Brain microvascular endothelial cell (primary cell): ENCODE measurements around the gene PCBP3.

ENCODE experiments used
- DNase-seq: peaks from one replicate; pipeline ENCODE4 v3.0.0-alpha.2; 2020
- H3K27ac ChIP-seq: fragments of 250-450 bp; sonication (Bioruptor Pico); 2 replicates; pipeline ENCODE4 v1.5.1; 2020; ENCODE audit warnings: mild to moderate bottlenecking, moderate library complexity
- H3K27me3 ChIP-seq: fragments of 250-450 bp; sonication (Bioruptor Pico); replicated peaks from 2 replicates; pipeline ENCODE4 v1.5.1; 2020; ENCODE audit warnings: mild to moderate bottlenecking
- H3K36me3 ChIP-seq: fragments of 250-450 bp; sonication (Bioruptor Pico); replicated peaks from 2 replicates; pipeline ENCODE4 v1.5.1; 2020; ENCODE audit warnings: mild to moderate bottlenecking
- H3K4me3 ChIP-seq: 2 replicates; pipeline ENCODE4 v1.5.1; 2011; ENCODE audit warnings: low read depth, mild to moderate bottlenecking, control low read depth, low read length, moderate library complexity
- CTCF ChIP-seq: IDR thresholded peaks from 2 replicates; pipeline ENCODE4 v1.5.1; 2011; ENCODE audit warnings: low read depth, mild to moderate bottlenecking, moderate library complexity, low read length, control low read depth, inconsistent platforms; ENCODE audit errors: missing control alignments
- in situ Hi-C: cut with HindIII; loops from 2 replicates; pipeline ENCODE4 v1.10.0; 2017; ENCODE audit warnings: low sequenced_read_pairs, low pct_ligation_motif_present

Gene PCBP3

DNA sequence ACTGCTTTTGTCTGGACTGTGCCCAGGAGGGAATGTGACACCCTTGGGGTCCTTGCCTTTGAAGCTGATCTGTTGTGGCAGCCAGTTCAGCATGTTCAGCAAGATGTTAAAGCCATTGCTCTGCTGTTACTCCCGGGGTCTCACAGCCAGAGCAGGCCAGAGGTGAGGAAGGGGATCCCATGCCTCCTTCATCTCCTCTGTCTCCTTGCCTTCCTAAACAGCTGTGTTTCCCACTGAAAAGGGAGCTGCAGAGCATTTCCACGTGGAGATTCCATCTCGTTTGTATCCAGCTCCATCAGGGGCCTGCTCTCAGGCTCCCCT, 202.2 kb downstream of the PCBP3 start:
- Histone ChIP-seq H3K36me3 (no peaks in the 10 kb centered on the region), H3K27me3 (no peaks in the 10 kb centered on the region), H3K27ac (no peak overlapping the region), H3K4me3 (no peak overlapping the region)
- no peak for DNase-seq
- TF ChIP-seq CTCF = no peak
- in situ Hi-C loops = no loop called here

DNA sequence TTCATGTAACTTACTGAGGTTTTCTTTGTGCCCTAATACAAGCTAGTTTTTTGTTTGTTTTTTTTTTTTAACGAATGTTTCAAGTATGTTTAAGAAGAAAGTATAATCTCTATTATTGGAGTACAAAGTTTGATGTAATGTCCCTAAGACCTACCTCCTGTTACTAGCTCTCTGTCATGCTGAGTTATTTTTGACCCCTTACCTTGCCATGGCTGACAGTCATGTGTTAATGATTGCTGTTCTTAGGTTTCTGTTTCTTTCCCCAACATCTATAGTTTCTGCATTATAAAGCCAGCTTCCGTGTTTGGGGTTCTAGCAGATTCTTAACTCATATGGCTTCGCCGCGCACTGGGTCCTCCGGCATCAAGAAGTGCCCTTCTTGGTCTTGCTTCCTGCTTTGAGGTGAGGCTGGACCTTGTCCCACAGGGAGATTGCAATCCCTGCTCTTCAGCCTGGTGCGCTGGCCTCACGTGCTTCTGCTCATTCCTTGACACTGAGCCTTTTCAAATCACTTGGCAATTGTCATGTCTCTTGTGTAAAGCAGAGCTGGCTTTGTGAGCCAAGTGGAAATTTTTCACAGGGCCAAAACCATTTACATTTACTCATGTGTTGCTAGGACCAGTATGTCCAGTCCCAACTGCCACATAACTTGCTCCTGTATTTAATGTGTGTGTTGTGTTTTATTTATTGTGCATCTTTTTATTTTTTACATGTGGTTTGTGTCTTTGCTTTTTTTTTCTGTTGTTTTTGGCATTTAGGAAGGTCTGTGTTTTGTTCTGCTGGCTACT, 203.0 kb downstream of the PCBP3 start:
- H3K36me3 ChIP-seq = no peaks in the 10 kb centered on the region
- no peak for TF ChIP-seq CTCF
- DNase-seq = no peak
- H3K27me3 ChIP-seq = no peaks in the 10 kb centered on the region
- no peak overlapping the region for H3K27ac ChIP-seq
- in situ Hi-C loops = no loop called here
- H3K4me3 ChIP-seq = no peak overlapping the region

DNA sequence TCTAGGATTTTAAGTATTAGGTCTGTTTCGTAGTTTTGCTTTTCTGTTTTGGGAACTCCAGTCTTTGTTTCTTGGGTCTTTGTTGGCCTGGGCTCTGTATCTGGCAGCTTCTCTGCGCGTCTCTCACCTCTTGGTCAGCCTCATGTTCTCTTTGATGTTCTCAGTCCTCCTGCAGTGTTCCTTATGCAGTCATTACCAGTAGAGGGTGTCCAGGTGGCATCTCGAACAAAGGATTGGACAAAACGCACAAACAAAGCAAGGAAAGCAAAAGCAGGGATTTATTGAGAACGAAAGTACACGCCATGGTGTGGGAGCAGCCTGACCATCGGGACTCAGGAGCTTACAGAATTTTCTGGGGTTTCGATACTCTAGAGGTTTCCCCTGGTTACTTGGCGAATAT, 204.3 kb downstream of the PCBP3 start:
- Histone ChIP-seq H3K27ac (no peak overlapping the region), H3K27me3 (no peaks in the 10 kb centered on the region), H3K36me3 (no peaks in the 10 kb centered on the region), H3K4me3 (no peak overlapping the region)
- no peak for DNase-seq
- in situ Hi-C loops = no loop called here
- TF ChIP-seq CTCF = peak; percentile 38

- no peak for DNase-seq
- in situ Hi-C loops = no loop called here
These were observed 204.8 kb downstream of the PCBP3 start for GRCh38 chr21:45848331-45848730.

DNA sequence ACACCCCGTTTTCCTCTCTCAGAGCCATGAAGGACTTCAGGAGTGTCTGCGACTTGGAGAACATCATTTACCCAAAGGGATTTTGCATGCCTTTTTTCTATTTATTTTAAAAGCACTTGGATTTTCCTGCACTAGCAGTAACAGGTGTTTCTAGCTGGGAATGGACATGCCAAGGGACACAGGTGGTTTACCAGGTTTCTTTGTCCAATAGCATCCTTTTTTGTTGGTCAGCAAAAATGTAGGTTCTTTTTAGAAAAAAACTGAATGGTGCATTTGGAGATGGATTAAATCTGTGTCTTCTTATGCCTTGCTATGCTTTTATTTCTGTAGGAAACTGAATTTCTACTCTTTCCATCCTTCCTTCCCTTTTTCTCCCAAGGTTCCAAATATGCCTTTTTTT, 205.3 kb downstream of the PCBP3 start:
- no peak for TF ChIP-seq CTCF
- Histone ChIP-seq H3K27ac (no peak overlapping the region), H3K4me3 (no peak overlapping the region), H3K36me3 (no peaks in the 10 kb centered on the region), H3K27me3 (no peaks in the 10 kb centered on the region)
- no peak for DNase-seq
- in situ Hi-C loops = no loop called here

More at GRCh38 chr21:45848331-45848730, 204.8 kb downstream of the PCBP3 start:
- no peaks in the 10 kb centered on the region for H3K36me3 ChIP-seq
- no peak for TF ChIP-seq CTCF
- H3K4me3 ChIP-seq = no peak overlapping the region
- H3K27me3 ChIP-seq = no peaks in the 10 kb centered on the region
- H3K27ac ChIP-seq = no peak overlapping the region

DNA sequence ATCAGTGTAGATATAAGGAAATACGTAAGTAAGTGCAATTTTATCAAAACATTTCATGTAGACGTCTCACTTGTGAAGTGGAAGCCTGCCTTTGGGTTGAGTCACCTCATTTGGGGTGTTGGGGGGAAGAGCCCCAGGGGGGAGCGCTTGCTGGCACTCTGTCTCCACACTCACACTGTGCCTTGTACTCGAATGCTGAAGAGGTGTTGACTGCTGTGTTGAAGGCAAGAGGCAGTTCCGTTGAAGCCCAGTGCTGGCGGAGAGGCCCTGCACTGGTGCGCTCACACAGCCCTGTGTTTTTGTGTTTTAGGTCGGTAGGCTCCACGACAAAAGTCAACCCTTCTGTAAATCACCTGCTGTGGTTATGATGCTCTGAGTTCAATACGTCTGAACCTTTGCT, 206.1 kb downstream of the PCBP3 start:
- no peak for DNase-seq
- TF ChIP-seq CTCF = no peak
- Histone ChIP-seq H3K27me3 (no peaks in the 10 kb centered on the region), H3K36me3 (no peaks in the 10 kb centered on the region), H3K4me3 (no peak overlapping the region), H3K27ac (no peak overlapping the region)
- in situ Hi-C loops = no loop called here
